Ascending aorta (tissue), 2 donors: ENCODE data around the gene SH2D3A. TPM values are rescaled to one million over a fixed set of nuclear protein-coding genes. Genes with fewer than 3 reads are reported as not detected.

Experiments used
- DNase-seq, 2 donors: peaks; one replicate each; pipeline ENCODE4 v3.0.0-alpha.2; 2019; ENCODE audit warnings: low spot score in 2 of 2
- H3K27ac ChIP-seq, 2 donors: fragments of 200-600 bp; sonication (generic); one replicate each; pipeline ENCODE4 v1.5.1; 2016 to 2017; ENCODE audit warnings: mild to moderate bottlenecking in 1 of 2
- H3K27me3 ChIP-seq: fragments of 200-600 bp; sonication (generic); one replicate; pipeline ENCODE4 v1.5.1; 2017
- H3K36me3 ChIP-seq, 2 donors: fragments of 200-600 bp; sonication (generic); one replicate each; pipeline ENCODE4 v1.5.1; 2016
- H3K4me1 ChIP-seq, 2 donors: fragments of 200-600 bp; sonication (generic); one replicate each; pipeline ENCODE4 v1.5.1; 2016 to 2017; ENCODE audit warnings: mild to moderate bottlenecking in 1 of 2
- H3K4me3 ChIP-seq, 2 donors: fragments of 200-600 bp; sonication (generic); one replicate each; pipeline ENCODE4 v1.5.1; 2016 to 2017; ENCODE audit warnings: mild to moderate bottlenecking in 1 of 2
- H3K9me3 ChIP-seq, 2 donors: fragments of 200-600 bp; sonication (generic); one replicate each; pipeline ENCODE4 v1.5.1; 2016
- intact Hi-C: fragments of 100-400 bp; cut with DNase I; formaldehyde crosslinking; loops from one replicate; pipeline ENCODE4 v1.15.1; 2023
- total RNA-seq: library from RNA; depleted of rRNA; stranded (reverse); fragments of >200 nt; gene quantifications from one replicate; pipeline ENCODE4 v1.1.0, GENCODE V29; 2016
- TF ChIP-seq, protein P1 (sequence below), 3 experiments: fragments of 200-600 bp in 2 of 3; fragments of 450-650 bp in 1 of 3; sonication (generic) in 2 of 3; IDR thresholded peaks; one replicate each; pipeline ENCODE4 v1.5.1; 2016 to 2019; ENCODE audit warnings: antibody characterized with exemption in 3 of 3, mild to moderate bottlenecking in 1 of 3, moderate library complexity in 1 of 3

The SH2D3A gene
- total RNA-seq, 1 donor from 2014 or later = not detected

- intact Hi-C loops = no loop called here
- H3K9me3 ChIP-seq = peaks cover 0 to 12% of the 10 kb centered on the region in 2 donors
- TF ChIP-seq, protein P1, sequence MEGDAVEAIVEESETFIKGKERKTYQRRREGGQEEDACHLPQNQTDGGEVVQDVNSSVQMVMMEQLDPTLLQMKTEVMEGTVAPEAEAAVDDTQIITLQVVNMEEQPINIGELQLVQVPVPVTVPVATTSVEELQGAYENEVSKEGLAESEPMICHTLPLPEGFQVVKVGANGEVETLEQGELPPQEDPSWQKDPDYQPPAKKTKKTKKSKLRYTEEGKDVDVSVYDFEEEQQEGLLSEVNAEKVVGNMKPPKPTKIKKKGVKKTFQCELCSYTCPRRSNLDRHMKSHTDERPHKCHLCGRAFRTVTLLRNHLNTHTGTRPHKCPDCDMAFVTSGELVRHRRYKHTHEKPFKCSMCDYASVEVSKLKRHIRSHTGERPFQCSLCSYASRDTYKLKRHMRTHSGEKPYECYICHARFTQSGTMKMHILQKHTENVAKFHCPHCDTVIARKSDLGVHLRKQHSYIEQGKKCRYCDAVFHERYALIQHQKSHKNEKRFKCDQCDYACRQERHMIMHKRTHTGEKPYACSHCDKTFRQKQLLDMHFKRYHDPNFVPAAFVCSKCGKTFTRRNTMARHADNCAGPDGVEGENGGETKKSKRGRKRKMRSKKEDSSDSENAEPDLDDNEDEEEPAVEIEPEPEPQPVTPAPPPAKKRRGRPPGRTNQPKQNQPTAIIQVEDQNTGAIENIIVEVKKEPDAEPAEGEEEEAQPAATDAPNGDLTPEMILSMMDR (IDR thresholded peaks at IDR 0.05) = no peak
- H3K4me1 ChIP-seq = no peaks in the 10 kb centered on the region
- H3K27ac ChIP-seq = no peak overlapping the region
- no peak for DNase-seq
- no peaks in the 10 kb centered on the region for H3K27me3 ChIP-seq
- H3K36me3 ChIP-seq = no peaks in the 10 kb centered on the region
- H3K4me3 ChIP-seq = no peak overlapping the region
Measured at GRCh38 chr19:6794686-6795431, 27.6 kb upstream of the SH2D3A start.

- H3K9me3 ChIP-seq = peaks cover 0 to 12% of the 10 kb centered on the region in 2 donors
- no peaks in the 10 kb centered on the region for H3K27me3 ChIP-seq
- H3K4me3 ChIP-seq = no peak overlapping the region
- no peaks in the 10 kb centered on the region for H3K4me1 ChIP-seq
- no peaks in the 10 kb centered on the region for H3K36me3 ChIP-seq
- DNase-seq = no peak
- intact Hi-C loops = no loop called here
- TF ChIP-seq, protein P1 (IDR thresholded peaks at IDR 0.05) = no peak
- no peak overlapping the region for H3K27ac ChIP-seq
Measured at GRCh38 chr19:6793973-6794372, 26.7 kb upstream of the SH2D3A start.

DNA sequence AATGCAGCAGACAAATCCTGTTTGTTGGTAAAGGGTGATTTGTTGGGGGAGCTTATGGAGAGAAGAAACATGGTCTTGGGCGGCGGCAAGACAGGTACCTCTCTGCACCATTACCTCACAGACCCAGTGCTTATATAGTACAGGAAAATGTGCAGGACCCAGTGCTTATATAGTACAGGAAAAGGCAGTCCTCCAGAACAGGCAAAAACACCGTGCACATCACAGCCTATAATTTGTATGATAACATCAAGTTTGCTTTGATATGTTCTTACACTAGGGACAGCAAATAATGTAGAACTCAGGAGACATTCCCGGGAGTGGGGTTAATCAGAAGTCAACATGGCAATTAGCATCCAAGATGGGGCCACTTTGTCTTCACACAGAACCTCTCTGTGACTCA lies 26.2 kb upstream of the SH2D3A start:
- TF ChIP-seq, protein P1 (IDR thresholded peaks at IDR 0.05) = no peak
- H3K36me3 ChIP-seq = no peaks in the 10 kb centered on the region
- H3K4me1 ChIP-seq = no peaks in the 10 kb centered on the region
- no peak for DNase-seq
- no peak overlapping the region for H3K27ac ChIP-seq
- H3K27me3 ChIP-seq = no peaks in the 10 kb centered on the region
- H3K9me3 ChIP-seq = peaks cover 0 to 12% of the 10 kb centered on the region in 2 donors
- no peak overlapping the region for H3K4me3 ChIP-seq
- intact Hi-C loops = no loop called here

- Histone ChIP-seq H3K4me3 (no peak overlapping the region), H3K27me3 (no peaks in the 10 kb centered on the region), H3K4me1 (no peaks in the 10 kb centered on the region), H3K36me3 (no peaks in the 10 kb centered on the region), H3K9me3 (peaks cover 0 to 12% of the 10 kb centered on the region in 2 donors), H3K27ac (no peak overlapping the region)
- DNase-seq = no peak
- intact Hi-C loops = no loop called here
- TF ChIP-seq, protein P1 (IDR thresholded peaks at IDR 0.05) = no peak
Measured at GRCh38 chr19:6791237-6791636, 24.0 kb upstream of the SH2D3A start.

- Histone ChIP-seq H3K27ac (no peak overlapping the region), H3K4me1 (no peaks in the 10 kb centered on the region), H3K27me3 (no peaks in the 10 kb centered on the region), H3K36me3 (no peaks in the 10 kb centered on the region), H3K9me3 (peaks cover 0 to 12% of the 10 kb centered on the region in 2 donors), H3K4me3 (no peak overlapping the region)
- intact Hi-C loops = no loop called here
- no peak for DNase-seq
- TF ChIP-seq, protein P1 (IDR thresholded peaks at IDR 0.05) = no peak
Measured at GRCh38 chr19:6790194-6791128, 23.2 kb upstream of the SH2D3A start.
